A673 (cell line): Measurements from ENCODE around the gene ATRN. TPM values are rescaled to one million over a fixed set of nuclear protein-coding genes. Genes with fewer than 3 reads are reported as not detected.

ENCODE experiments used
- BruUV-seq: library from RNA; stranded (reverse); fragments of 400-500 nt; replicated peaks from 2 replicates; lab custom pipeline; 2021; lab: Mats Ljungman, UMichigan
- CTCF ChIA-PET: fragments of 300-600 bp; sonication (Branson Sonifier 250); formaldehyde crosslinking; loops from one replicate; lab custom pipeline; 2022; ENCODE audit warnings: antibody characterized with exemption; lab: Charles Lee
- POLR2A ChIA-PET: fragments of 300-600 bp; sonication (Branson Sonifier 250); formaldehyde crosslinking; loops from one replicate; lab custom pipeline; 2022; ENCODE audit warnings: antibody characterized with exemption; ENCODE audit not compliant: low non-redundant PET; lab: Charles Lee
- DNase-seq: peaks from one replicate; pipeline ENCODE4 v3.0.0-alpha.2; 2015; ENCODE audit warnings: low spot score
- H3K27ac ChIP-seq: fragments of 200-600 bp; sonication (generic); 2 replicates; pipeline ENCODE4 v1.5.1; 2016; ENCODE audit warnings: mixed run types, low read depth, mild to moderate bottlenecking, mixed read lengths, antibody characterized with exemption, low read length; ENCODE audit not compliant: poor library complexity, severe bottlenecking
- H3K27me3 ChIP-seq: fragments of 200-600 bp; sonication (generic); replicated peaks from 2 replicates; pipeline ENCODE4 v1.6.1; 2017; ENCODE audit warnings: mixed run types, low read depth, mild to moderate bottlenecking, mixed read lengths, antibody characterized with exemption, low read length; ENCODE audit not compliant: insufficient read depth, poor library complexity
- H3K36me3 ChIP-seq: fragments of 200-600 bp; sonication (generic); 2 replicates; pipeline ENCODE4 v1.6.1; 2016; ENCODE audit warnings: mixed run types, mild to moderate bottlenecking, mixed read lengths, antibody characterized with exemption, low read length; ENCODE audit not compliant: insufficient read depth, poor library complexity, severe bottlenecking
- H3K4me1 ChIP-seq: fragments of 200-600 bp; sonication (generic); 2 replicates; pipeline ENCODE4 v1.6.1; 2017; ENCODE audit warnings: mixed run types, mild to moderate bottlenecking, mixed read lengths, antibody characterized with exemption, low read length; ENCODE audit not compliant: insufficient read depth, poor library complexity, severe bottlenecking
- H3K4me3 ChIP-seq: fragments of 200-600 bp; sonication (generic); 2 replicates; pipeline ENCODE4 v1.5.1; 2016; ENCODE audit warnings: low read depth, mixed run types, mild to moderate bottlenecking, mixed read lengths, low read length; ENCODE audit not compliant: poor library complexity, severe bottlenecking
- H3K9me3 ChIP-seq: fragments of 200-600 bp; sonication (generic); 2 replicates; pipeline ENCODE4 v1.6.1; 2016; ENCODE audit warnings: mixed run types, low read depth, mild to moderate bottlenecking, mixed read lengths, antibody characterized with exemption, low read length; ENCODE audit not compliant: poor library complexity, severe bottlenecking
- EZH2 ChIP-seq: fragments of 200-600 bp; sonication (generic); IDR thresholded peaks from 2 replicates; pipeline ENCODE4 v1.6.1; 2017; ENCODE audit warnings: borderline replicate concordance, low read depth, mild to moderate bottlenecking, mixed read lengths, antibody characterized with exemption, low read length; ENCODE audit not compliant: poor library complexity, severe bottlenecking
- intact Hi-C: fragments of 100-400 bp; cut with micrococcal nuclease; formaldehyde crosslinking; loops from one replicate; pipeline ENCODE4 v1.10.0; 2022; ENCODE audit not compliant: unreplicated experiment
- total RNA-seq: library from RNA; stranded (reverse); gene quantifications from 2 replicates; pipeline ENCODE4 v1.2.3, GENCODE V29; 2021
- TF ChIP-seq, protein P1 (sequence below): fragments of 300-800, 200-600 bp; sonication (generic); conservative IDR thresholded peaks from 2 replicates; pipeline ENCODE4 v1.5.1; 2017; ENCODE audit warnings: low read depth, mild to moderate bottlenecking, antibody characterized with exemption, low read length, moderate library complexity, mixed read lengths

ATRN gene
- total RNA-seq, 1 experiment from 2014 or later, result 27.1 TPM

GRCh38 chr20:3663858-3664257 is 193.0 kb downstream of the ATRN start:
- peaks cover 9% of the 10 kb centered on the region for H3K4me1 ChIP-seq
- no peak overlapping the region for H3K27ac ChIP-seq
- no peaks in the 10 kb centered on the region for H3K9me3 ChIP-seq
- no peaks in the 10 kb centered on the region for H3K36me3 ChIP-seq
- TF ChIP-seq, protein P1, sequence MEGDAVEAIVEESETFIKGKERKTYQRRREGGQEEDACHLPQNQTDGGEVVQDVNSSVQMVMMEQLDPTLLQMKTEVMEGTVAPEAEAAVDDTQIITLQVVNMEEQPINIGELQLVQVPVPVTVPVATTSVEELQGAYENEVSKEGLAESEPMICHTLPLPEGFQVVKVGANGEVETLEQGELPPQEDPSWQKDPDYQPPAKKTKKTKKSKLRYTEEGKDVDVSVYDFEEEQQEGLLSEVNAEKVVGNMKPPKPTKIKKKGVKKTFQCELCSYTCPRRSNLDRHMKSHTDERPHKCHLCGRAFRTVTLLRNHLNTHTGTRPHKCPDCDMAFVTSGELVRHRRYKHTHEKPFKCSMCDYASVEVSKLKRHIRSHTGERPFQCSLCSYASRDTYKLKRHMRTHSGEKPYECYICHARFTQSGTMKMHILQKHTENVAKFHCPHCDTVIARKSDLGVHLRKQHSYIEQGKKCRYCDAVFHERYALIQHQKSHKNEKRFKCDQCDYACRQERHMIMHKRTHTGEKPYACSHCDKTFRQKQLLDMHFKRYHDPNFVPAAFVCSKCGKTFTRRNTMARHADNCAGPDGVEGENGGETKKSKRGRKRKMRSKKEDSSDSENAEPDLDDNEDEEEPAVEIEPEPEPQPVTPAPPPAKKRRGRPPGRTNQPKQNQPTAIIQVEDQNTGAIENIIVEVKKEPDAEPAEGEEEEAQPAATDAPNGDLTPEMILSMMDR, result no peak
- no peak for TF ChIP-seq EZH2
- POLR2A ChIA-PET, result no interaction called here
- no peak overlapping the region for H3K4me3 ChIP-seq
- CTCF ChIA-PET, result no interaction called here
- intact Hi-C loops, result no loop called here
- peaks cover 36% of the 10 kb centered on the region for H3K27me3 ChIP-seq
- DNase-seq, result no peak
- no TSS peak for BruUV-seq

DNA sequence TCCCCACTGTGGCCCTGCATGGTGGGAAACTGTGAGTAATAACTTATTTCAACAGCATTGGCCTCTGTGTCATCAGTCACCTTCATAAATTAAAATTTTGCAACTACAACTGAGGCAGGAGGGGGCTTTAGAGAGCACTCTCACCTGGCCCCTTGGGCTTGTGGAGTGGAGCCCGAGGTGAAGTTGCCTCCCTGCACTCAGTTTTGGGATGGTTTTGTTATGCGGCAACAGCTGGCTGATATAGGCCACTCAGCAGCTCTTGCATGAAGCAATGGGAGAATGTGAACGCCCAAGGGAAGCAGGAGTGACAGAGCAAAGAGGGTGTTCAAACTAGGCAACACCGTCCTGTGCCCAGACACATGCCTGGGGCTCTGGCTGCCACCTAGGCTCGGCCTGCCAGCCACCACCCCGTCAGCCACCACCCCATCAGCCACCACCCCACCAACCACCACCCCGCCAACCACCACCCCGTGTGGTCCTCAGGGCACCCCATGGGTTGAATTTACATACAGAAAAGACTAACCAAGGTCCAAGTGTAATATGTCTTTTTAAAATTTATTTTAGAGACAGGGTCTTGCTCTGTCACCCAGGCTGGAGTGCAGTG is 196.7 kb downstream of the ATRN start:
- no peak for TF ChIP-seq EZH2
- TF ChIP-seq, protein P1, result no peak
- no peaks in the 10 kb centered on the region for H3K9me3 ChIP-seq
- POLR2A ChIA-PET, result no interaction called here
- BruUV-seq, result no TSS peak
- intact Hi-C loops, result no loop called here
- no peak overlapping the region for H3K4me3 ChIP-seq
- H3K27ac ChIP-seq, result no peak overlapping the region
- no peaks in the 10 kb centered on the region for H3K4me1 ChIP-seq
- CTCF ChIA-PET, result no interaction called here
- no peaks in the 10 kb centered on the region for H3K36me3 ChIP-seq
- no peak for DNase-seq
- H3K27me3 ChIP-seq, result peaks cover 10% of the 10 kb centered on the region

DNA sequence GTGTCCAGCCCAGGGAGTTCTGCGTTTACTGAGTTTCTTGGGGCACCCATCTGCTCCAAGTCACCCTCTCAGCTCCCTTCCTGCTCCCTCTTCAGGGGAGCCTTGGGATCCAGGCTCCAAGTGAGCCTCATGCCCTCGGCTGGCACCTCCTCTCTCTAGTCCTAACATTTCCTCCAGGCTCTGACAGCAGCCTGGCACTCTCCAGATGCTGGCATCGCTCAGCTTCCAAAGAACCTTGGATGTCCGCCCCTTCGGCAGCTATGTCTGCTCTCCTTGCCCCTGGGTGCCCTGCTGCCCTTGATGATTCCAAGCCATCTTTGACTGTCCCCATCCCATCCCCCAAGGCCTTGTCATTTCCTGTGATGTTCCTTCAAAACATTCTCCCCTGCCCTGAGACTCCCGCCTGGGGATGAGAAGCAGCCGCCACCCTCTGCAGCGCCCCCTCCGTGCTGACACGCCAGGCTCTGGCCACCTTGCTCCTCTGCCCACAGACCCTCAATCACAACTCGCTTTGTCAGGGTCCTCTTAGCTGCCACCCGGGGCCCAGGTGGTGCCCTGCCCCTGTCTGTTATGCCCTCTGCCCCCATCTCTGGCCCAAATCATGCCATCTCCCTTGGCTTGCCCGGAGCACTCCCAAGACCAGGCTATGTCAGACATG is 199.0 kb downstream of the ATRN start:
- CTCF ChIA-PET, result no interaction called here
- Histone ChIP-seq H3K36me3 (no peaks in the 10 kb centered on the region), H3K4me3 (no peak overlapping the region), H3K27me3 (peaks cover 29% of the 10 kb centered on the region), H3K27ac (no peak overlapping the region), H3K4me1 (no peaks in the 10 kb centered on the region), H3K9me3 (no peaks in the 10 kb centered on the region)
- DNase-seq, result no peak
- intact Hi-C loops, result loop anchor here (10.0 kb wide), 1 partner anchor 415 kb away; no protein-coding TSS in a partner anchor
- TF ChIP-seq EZH2, result no peak
- TF ChIP-seq, protein P1, result no peak
- POLR2A ChIA-PET, result no interaction called here
- BruUV-seq, result no TSS peak
